IPS-11a (cell line): ENCODE results near the gene CXXC1.
"Not testable (repeated sequence)": the region's sequence is repeated elsewhere in the genome, so short reads cannot be mapped to it uniquely, and the experiment has no call there.

Experiments
- H3K4me3 ChIP-seq: one replicate; pipeline ENCODE4 v1.5.1; 2013; ENCODE audit warnings: low read depth, low read length, control low read depth

Gene CXXC1

DNA sequence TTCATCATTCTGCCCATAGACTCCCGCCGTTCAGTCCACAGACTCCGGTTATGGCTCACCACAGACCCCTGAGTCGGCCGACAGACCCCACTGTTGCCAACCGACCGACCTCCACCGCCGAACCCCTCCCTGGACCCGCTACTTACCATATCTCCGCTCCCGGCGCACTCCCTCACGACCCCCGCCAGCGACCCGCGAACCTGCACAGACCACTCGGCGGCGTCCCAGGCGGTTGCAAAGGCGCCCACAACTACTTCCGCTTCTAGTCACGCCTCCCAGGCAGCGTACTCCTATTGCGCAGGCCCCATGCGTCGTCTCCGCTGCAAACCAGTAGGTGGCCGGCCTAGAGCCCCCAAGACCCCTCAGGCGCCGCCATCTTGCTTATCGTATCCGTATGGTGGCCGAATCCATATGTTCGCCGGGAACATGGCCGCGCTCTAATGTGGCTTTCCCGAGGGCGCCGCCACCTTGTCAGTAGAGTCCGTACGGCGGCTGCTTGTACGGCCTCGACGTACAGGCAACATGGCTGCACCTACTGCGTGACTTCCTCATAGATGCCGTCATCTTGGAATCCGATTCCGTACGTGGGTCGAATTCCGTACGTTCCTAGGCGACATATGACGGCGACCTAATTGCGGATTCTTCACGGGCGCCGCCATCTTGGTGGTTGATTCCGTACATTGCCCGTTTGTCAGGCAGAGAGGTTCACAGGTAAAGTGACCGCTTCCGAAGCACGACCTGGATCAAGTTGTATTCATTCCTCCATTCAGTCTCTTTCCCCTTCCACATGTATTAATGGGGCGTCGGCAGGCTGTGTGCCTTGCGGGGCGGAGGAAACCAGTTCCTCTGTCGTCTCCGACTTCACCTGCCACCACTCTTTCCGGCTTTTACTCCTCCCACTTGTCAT, at the start of gene CXXC1:
TSS of gene CXXC1 (minus strand) at position 252 of the 907 bp plus-strand sequence. CDS start at position 149, 103 bp downstream.
- H3K4me3 ChIP-seq = peak within 1 kb of the TSS; percentile 89

DNA sequence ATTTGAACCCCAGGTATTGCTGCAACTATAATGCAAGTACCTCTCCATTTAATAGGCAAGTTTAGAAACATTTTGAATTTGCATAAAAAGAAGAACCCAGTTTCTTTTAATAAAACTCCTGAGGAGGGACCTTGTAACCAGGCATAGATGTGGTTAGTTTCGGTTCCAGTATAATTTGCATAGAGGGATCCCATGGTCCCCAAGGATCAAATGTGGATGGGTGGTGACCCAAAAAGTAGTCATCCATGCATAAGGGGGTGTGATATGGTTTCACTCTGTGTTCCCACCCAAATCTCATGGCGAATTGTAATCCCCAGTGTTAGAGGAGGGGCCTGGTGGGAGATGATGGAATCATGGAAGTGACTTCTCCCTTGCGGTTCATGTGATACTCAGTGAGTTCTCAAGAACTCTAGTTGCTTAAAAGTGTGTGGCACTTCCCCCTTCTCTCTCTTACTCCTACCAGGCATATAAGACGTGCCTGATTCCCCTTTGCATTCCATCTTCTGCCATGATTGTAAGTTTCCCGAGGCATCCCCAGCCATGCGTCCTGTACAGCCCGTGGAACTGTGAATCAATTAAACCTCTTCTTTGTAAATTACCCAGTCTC, 47.2 kb upstream of the CXXC1 start:
- no peak overlapping the region for H3K4me3 ChIP-seq

DNA sequence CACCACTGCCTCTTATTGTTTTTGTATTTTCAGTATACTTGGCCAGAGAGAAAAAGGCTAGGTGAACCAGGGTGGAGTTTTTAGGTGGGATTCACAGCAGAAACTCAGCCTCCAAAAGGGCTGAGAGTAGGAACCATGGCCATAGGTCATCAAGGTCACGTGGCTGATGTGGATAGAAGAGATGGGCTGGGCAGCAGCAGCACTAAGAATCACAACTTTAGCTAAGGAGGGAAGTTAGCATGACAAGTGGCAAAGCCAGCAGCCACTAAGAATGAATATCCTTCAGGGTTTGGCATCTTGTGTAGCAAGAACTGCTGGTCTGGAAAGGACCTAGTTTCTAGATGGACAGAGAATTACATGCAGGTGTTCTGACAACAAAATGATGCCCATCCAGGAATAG, 44.2 kb upstream of the CXXC1 start:
- no peak overlapping the region for H3K4me3 ChIP-seq

DNA sequence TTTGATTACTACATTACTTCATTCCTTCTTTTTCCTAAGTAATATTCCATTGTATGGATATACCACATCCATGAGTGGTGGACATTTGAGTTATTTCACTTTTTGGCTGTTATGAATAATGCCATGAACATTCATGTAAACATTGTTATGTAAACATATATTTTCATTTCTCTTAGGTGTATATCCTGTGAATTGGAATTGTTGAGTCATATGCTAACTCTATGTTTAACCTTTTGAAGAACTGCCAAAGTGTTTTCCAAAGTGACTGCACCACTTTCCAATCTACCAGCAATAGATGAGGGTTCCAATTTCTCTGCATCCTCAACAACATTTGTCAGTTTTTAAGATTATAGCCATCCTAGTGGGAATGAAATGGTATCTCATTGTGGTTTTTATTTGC, 42.7 kb upstream of the CXXC1 start:
- H3K4me3 ChIP-seq = no peak overlapping the region

DNA sequence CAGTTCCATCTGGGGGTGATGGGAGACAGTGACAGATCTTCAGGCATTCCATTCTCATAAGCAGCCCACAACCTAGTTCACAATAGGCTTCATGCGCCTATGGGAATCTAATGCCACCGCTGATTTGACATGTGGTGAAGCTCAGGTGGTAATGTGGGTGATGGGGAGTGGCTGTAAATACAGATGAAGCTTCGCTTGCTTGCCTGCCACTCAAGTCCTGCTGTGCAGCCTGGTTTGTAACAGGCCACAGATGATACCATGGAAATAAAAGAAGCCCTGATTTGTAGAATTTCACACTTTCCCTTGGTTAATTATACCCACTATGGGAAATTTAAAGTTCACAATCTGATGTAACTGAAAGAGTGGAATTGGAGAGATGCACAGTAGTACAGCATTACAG, 40.5 kb upstream of the CXXC1 start:
- H3K4me3 ChIP-seq = no peak overlapping the region

DNA sequence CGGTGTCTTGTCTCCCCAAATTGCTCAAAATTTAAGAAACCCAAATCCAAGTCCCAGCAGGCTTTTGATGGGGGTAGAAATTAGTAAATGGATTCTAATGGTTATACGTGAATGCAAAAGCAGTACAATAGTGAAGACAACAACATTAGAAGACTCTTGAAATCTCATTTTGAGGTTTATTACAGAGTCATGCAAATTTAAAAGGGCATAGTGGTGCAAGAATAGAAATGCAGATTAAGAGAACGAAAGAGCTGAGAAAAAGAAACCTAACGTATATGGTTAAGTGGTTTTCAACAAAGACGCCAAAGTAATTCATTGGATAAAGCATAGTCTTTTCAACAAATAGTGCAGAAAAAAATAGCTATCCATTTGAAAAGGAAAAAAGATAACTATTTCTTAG, 33.2 kb upstream of the CXXC1 start:
- H3K4me3 ChIP-seq = no peak overlapping the region

DNA sequence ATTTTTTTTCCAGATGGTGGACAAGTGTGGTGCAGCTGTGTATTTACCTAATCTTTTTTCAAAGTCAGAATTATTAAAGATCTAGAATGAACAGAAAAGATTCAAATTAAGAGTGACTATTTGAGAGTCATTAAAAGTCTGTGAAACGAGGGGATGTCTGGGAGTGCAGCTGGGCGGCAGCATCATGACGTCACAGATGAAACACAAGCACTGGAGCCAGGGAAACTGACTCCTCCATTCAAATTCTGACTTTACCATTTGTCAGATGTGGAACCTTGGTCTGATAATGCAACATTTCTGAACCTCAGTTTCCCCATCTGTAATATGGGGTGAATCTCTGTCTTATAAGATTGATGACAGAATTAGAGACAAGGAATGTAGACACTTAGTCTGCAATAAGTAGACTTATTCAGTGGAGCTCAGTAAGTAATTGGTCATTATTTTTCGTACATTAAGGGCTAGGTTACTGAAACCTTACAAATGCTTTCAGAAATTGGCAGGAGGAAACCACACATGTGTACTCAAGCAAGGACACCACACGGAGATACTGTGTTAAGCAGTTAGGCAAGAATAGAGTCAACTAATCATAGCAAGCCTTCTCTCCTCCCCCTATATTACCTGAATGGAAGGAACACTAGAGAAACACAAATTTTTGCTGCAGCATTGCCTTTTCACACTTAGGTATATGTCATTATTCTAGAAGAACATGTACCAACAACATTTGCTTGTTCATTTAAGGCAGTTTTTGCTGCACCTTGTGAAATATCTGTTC, 27.8 kb upstream of the CXXC1 start:
- H3K4me3 ChIP-seq = no peak overlapping the region

DNA sequence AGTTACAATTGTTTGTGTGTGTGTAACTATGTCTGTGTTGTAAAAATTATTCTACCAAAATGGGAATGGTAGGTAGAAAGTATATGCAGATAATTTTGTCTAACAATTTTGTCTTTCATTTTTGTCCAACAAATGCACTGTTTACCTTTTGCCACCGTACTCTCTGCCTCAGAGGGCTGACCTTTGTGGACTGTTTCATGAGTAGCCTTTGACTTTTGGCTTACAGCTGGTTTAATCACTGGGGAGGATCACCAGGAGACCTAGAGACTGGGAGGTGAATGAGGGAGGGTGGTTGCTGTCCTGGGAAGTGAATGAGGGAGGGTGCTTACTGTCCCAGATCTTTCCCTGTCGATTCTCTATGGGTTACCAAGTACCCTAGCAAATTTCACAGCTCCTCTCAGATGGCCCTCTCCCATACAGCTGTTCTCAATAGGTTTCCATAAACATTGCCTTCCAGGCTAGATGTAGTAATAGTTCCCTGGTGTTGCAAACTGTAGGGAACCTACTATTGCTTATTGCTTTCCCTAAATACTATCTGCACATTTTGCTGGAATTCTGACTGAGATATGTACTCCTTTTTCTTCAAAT, 26.5 kb upstream of the CXXC1 start:
- no peak overlapping the region for H3K4me3 ChIP-seq

DNA sequence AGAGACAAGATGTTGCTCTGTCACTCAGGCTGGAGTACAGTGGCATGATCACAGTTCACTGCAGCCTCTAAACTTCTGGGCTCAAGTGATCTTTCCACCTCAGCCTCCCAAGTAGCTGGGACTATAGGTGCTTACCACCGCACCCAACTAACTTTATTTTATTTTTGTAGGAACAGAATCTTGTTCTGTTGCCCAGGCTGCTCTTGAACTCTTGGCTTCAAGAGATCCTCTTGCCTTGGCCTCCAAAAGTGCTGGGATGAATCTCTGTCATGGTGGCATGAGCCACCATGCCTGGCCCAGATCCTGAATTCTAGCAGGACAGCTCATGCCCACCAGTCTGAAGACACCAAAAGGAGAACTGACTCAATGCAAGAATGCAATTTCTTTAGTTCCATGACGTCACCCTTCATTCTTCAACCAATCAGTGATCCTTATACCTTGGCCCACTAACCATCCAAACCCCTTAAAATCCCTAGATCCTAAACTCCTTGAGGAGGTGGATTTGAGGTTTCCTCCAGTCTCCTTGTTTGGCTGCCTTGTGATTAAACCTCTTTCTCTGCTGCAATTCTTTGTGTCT, 25.6 kb upstream of the CXXC1 start:
- no peak overlapping the region for H3K4me3 ChIP-seq

DNA sequence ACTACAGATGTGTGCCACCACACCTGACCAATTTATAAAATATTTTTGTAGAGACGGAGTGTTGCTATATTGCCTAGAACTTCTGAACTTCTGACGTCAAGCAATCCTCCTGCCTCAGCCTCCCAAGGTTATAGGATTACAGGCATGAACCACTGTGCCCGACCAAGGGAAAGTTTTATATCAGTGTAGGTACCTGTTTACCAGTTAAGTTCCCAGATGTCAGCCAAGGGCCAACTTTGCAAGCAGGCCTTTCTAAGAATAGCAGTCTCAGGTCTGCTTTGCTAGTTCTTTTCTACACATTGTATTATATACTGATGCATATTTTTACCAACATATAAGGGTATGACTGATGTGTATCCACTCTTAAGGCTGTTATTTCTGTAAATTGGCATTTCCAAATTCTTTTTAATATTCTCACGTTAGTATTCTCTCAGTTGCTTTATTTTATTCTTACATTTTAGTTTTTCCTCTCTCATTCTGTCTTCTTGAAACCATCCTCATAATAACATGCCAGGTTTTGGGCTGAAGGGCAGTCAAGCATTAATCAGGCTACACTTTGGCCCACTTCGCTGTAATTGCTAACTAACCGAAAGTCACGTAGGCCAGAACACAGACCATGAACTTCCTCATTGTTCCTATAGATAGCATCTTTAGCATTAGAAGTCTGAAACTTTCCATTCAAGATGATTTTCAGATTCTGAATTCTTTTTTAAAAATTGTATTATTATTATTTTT, 25.0 kb upstream of the CXXC1 start:
- no peak overlapping the region for H3K4me3 ChIP-seq

DNA sequence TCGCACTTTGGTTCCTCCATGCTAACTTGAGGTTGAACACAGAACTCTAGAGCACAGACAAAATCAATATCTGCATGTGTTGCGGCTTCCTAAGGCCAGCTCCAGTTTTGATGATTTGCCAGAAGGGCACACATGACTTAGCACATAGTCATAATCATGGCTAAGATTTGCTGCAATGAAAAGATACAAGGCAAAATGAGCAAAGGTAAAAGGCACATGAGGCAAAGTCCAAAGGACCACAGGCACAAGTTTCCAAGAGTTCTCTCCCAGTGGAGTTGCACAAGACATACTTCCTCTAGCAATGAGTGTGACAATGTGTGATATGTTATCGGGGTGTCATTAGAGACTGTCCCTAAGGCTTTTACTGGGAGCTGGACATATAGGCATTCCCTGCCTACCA, 24.2 kb upstream of the CXXC1 start:
- no peak overlapping the region for H3K4me3 ChIP-seq

DNA sequence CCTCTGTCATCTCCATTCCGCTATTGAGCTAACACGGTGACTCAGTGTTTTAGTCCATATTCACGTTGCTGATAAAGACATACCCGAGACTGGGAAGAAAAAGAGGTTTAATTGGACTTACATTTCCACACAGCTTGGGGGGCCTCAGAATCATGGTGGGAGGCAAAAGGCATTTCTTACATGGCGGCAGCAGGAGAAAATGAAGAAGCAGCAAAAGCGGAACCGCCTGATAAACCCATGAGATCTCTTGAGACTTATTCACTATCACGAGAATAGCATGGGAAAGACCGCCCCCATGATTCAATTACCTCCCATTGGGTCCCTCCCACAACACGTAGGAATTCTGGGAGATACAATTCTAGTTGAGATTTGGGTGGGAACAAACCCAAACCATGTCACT, 22.6 kb upstream of the CXXC1 start:
- H3K4me3 ChIP-seq = no peak overlapping the region

DNA sequence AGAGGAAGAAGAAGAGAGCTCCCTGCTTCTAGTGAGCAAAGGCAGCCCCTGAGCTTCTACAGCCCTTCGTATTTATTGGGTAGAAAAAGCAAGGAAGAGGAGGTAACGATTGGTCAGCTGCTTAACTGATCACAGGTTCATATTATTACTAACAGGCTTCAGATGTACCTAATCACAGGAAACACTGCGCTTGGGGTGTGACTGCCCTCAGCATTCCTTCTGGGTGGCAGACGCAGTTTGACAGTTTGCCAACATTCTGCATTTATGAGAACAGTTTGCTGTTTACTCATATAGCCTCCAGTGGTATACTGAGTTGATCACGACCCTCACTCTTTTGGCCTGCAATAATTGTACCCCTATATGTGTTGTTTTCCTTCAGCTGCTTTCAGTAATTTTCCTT, 21.4 kb upstream of the CXXC1 start:
- H3K4me3 ChIP-seq = not testable (repeated sequence)

DNA sequence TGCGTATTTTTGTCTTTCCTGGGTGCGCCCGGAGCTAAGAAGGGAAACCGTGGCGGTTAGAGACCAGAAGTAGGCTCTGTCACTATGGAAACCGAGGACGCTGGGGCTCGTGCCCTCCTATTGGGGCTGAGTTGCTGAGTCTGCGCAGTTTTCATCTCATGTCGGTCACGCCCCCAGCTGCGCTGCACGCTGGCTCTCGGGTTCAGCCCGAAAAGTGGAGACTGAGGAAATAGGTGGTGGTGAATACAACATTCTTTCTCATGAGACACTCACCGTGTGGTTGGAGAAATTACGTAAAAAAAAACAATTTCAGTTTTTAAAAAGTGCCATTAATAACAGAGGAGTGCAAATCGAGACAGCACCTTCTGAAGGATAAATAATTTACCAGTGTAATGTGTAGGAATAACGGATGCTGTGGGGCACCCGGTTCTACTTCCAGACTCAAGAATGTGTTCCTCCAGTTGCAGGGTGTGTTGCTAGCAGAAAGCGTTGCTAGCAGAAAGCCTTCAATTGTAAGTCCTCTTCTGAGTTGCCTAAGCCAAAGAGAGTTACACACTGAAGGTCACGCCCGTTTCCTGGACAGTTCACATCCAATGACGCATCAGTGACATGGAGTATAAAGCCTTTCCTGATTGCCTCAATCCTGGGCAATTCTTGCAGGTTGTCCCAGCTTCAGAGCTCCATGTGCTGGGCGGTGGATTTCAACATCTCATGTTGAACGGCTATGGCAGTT, 20.4 kb upstream of the CXXC1 start:
- peak overlapping the region; percentile 47 for H3K4me3 ChIP-seq

DNA sequence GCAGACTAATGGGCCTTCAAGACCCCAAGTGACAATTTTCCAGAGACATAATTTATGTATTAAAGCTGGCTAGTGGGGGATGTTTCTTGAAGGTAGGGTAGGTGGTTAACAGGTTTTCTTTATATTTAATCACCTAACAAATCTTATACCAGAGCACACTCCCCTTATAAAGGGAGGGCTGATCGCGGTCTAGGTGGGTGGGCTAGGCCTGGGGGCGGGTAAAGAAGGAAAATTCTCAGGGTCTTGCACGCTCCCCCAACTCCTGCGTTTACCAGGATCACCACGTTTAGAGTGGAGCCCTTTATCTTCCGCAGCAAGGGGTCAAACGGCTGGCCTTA, 19.9 kb upstream of the CXXC1 start:
- H3K4me3 ChIP-seq = peak overlapping the region; percentile 47

DNA sequence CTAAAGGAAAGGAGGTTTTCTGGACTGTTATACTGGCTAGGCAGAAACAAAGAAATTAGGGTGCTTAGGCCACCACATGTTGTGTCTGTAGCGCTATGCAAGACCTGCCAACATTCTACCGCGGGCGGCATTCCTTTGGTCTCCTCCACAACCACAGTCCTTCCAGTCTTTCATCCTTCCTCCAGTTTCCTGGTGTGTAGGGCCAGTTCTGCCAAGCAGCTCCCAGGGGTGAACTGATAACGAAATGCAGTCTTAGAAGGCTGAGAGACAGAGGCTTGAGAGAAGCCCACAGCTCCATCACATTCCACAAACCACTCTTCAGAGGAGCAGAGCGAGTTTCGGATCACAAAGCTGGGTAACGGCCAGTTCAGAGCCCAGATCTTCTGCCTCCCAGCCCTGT, 19.5 kb upstream of the CXXC1 start:
- H3K4me3 ChIP-seq = no peak overlapping the region

DNA sequence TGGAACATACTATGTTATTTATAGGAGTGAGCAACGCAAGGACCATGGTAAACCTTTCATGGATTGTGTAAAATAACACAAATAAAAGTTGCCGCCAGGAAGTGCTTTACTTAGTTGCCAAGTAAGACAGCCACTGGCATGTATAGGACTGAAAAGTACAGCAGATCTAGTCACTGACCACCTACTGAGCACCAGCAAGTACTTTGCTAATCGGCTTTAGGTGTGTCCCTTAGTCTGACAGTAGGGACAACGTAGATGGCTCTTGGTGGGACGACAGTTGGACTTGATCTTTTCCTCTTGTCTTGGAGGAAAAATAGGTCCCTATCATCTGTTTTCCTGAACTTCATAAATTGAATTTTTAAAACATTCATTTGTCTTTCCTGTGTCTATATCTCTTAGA, 13.6 kb upstream of the CXXC1 start:
- H3K4me3 ChIP-seq = no peak overlapping the region

DNA sequence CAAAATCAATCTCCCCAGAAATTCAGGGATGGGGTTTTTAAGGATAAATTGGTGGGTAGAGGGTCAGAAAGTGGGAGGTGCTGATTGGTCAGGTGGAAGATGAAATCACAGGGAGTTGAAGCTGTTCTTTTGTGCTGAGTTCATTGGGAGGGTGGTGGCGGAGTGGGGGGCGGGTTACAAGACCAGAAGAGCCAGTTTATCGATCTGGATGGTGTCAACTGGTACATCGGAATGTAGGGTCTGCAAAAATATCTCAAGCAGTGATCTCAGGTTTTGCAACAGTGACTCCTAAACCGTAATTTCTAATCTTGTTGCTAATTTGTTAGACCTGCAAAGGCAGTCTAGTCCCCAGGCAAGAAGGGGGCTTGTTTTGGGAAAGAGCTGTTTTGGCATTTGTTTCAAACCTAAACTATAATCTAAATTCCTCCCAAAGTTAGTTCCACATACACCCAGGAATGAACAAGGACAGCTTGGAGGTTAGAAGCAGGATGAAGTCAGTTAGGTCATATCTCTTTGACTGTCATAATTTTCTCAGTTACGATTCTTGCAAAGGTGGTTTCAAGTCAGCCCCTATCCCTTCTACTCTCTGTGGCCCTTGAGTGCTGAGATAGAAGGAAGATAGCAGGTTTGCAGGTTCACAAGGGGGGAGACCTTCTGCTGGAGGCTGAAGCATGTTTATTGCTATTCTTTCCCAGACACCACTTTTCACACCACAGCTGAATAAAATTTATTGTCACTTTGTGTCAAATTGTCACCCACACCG, 12.3 kb upstream of the CXXC1 start:
- H3K4me3 ChIP-seq = no peak overlapping the region
